NCI-H82 treated with DMSO at 0.1 percent for 48 hours (cell line): ENCODE results near the gene S100A16.
"Not testable (repeated sequence)": the region's sequence is repeated elsewhere in the genome, so short reads cannot be mapped to it uniquely, and the experiment has no call there.

ENCODE experiments used
- DNase-seq: peaks from one replicate; lab custom pipeline; 2025; ENCODE audit not compliant: unreplicated experiment; lab: John Stamatoyannopoulos, UW

Gene S100A16

GRCh38 chr1:153565529-153566374 lies 47.2 kb downstream of the S100A16 start, which contains the start of gene S100A2:
TSS of gene S100A2 (minus strand) at chr1:153565844. CDS start at chr1:153563877, 1,967 bp downstream.
- DNase-seq, result no peak

- DNase-seq, result no peak
Measured at GRCh38 chr1:153563991-153564390, 48.9 kb downstream of the S100A16 start.

- DNase-seq, result no peak
Measured at GRCh38 chr1:153563483-153563901, 49.4 kb downstream of the S100A16 start.

- DNase-seq, result not testable (repeated sequence)
Measured at GRCh38 chr1:153562021-153562420, 50.9 kb downstream of the S100A16 start.

- DNase-seq, result no peak
Measured at GRCh38 chr1:153561466-153561985, 51.4 kb downstream of the S100A16 start.

GRCh38 chr1:153560771-153561465 lies 52.0 kb downstream of the S100A16 start:
- DNase-seq, result no peak

GRCh38 chr1:153560241-153560640 lies 52.7 kb downstream of the S100A16 start:
- no peak for DNase-seq

GRCh38 chr1:153557877-153558276 lies 55.1 kb downstream of the S100A16 start:
- DNase-seq, result no peak
